HEK293T (cell line): Measurements from ENCODE around the gene L3MBTL4.
"Not testable (repeated sequence)": the region's sequence is repeated elsewhere in the genome, so short reads cannot be mapped to it uniquely, and the experiment has no call there.

Source experiments
- CTCF ChIA-PET: fragments of 350-600 bp; formaldehyde crosslinking; extraction: SDS; loops from one replicate; lab custom pipeline; 2021; ENCODE audit warnings: antibody characterized with exemption, inconsistent platforms; lab: Yijun Ruan, JAX
- POLR2A ChIA-PET: fragments of 350-600 bp; formaldehyde crosslinking; extraction: SDS; loops from one replicate; lab custom pipeline; 2020; ENCODE audit warnings: antibody characterized with exemption, inconsistent platforms; lab: Yijun Ruan, JAX
- DNase-seq: peaks from one replicate; pipeline ENCODE4 v3.0.0; 2012; ENCODE audit warnings: mixed read lengths; ENCODE audit errors: extremely low spot score
- ARNT ChIP-seq: fragments of 450-650 bp; IDR thresholded peaks from 2 replicates; pipeline ENCODE4 v1.6.1; 2017; ENCODE audit warnings: mild to moderate bottlenecking
- BHLHE40 ChIP-seq: fragments of 450-650 bp; IDR thresholded peaks from 2 replicates; pipeline ENCODE4 v1.6.1; 2016; ENCODE audit warnings: mild to moderate bottlenecking, moderate library complexity, borderline replicate concordance
- CTBP1 ChIP-seq: fragments of 450-650 bp; IDR thresholded peaks from 2 replicates; pipeline ENCODE4 v1.6.1; 2016; ENCODE audit warnings: borderline replicate concordance
- ELF4 ChIP-seq: fragments of 450-650 bp; IDR thresholded peaks from 2 replicates; pipeline ENCODE4 v1.6.1; 2017; ENCODE audit warnings: antibody characterized with exemption
- FOXA1 ChIP-seq: fragments of 450-650 bp; IDR thresholded peaks from 2 replicates; pipeline ENCODE4 v1.6.1; 2016; ENCODE audit warnings: mild to moderate bottlenecking
- FOXK2 ChIP-seq: fragments of 450-650 bp; IDR thresholded peaks from 2 replicates; pipeline ENCODE4 v1.6.1; 2016; ENCODE audit warnings: mild to moderate bottlenecking
- FOXM1 ChIP-seq: fragments of 450-650 bp; IDR thresholded peaks from 2 replicates; pipeline ENCODE4 v1.6.1; 2017; ENCODE audit warnings: mild to moderate bottlenecking, borderline replicate concordance
- HDGF ChIP-seq: fragments of 450-650 bp; IDR thresholded peaks from 2 replicates; pipeline ENCODE4 v1.6.1; 2017; ENCODE audit warnings: antibody characterized with exemption, borderline replicate concordance
- L3MBTL2 ChIP-seq: fragments of 450-650 bp; conservative IDR thresholded peaks from 2 replicates; pipeline ENCODE4 v1.6.1; 2016; ENCODE audit warnings: mild to moderate bottlenecking
- LEF1 ChIP-seq: fragments of 450-650 bp; IDR thresholded peaks from 2 replicates; pipeline ENCODE4 v1.6.1; 2017; ENCODE audit warnings: mild to moderate bottlenecking, borderline replicate concordance
- NFRKB ChIP-seq: fragments of 450-650 bp; IDR thresholded peaks from 2 replicates; pipeline ENCODE4 v1.6.1; 2016; ENCODE audit warnings: mild to moderate bottlenecking, moderate library complexity
- SP1 ChIP-seq: fragments of 450-650 bp; IDR thresholded peaks from 2 replicates; pipeline ENCODE4 v1.6.1; 2017
- SUZ12 ChIP-seq: fragments of 450-650 bp; IDR thresholded peaks from 2 replicates; pipeline ENCODE4 v1.6.1; 2016; ENCODE audit warnings: mild to moderate bottlenecking
- TARDBP ChIP-seq: fragments of 450-650 bp; IDR thresholded peaks from 2 replicates; pipeline ENCODE4 v1.6.1; 2016
- ZNF384 ChIP-seq: fragments of 450-650 bp; IDR thresholded peaks from 2 replicates; pipeline ENCODE4 v1.6.1; 2016
- TF ChIP-seq, protein P1 (sequence below): fragments of 450-650 bp; IDR thresholded peaks from 2 replicates; pipeline ENCODE4 v1.6.1; 2016

The L3MBTL4 gene

DNA sequence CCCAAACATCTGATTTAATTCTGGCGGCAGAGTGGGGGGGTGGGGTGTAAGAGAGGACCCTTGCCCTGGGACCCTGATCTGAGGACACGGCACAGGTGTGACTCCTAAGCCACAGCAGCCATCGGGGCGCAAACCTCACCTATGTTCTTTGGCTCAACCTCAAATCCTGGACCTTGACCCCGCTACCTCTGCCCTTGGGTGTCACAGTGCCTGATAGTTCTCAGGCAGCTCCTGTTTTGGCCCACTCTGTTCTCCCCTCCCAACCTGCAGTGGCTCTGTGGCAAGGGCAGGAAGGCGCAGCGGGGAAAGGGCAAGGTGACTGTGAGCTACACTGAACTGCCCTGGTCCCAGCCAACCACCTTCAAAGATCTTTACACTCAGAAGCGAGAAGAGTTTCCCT, 152.8 kb downstream of the L3MBTL4 start:
- no peak for DNase-seq
- TF ChIP-seq SP1 (no peak), FOXM1 (no peak), FOXA1 (no peak), FOXK2 (no peak)
- CTCF ChIA-PET: no interaction called here
- POLR2A ChIA-PET: no interaction called here

DNA sequence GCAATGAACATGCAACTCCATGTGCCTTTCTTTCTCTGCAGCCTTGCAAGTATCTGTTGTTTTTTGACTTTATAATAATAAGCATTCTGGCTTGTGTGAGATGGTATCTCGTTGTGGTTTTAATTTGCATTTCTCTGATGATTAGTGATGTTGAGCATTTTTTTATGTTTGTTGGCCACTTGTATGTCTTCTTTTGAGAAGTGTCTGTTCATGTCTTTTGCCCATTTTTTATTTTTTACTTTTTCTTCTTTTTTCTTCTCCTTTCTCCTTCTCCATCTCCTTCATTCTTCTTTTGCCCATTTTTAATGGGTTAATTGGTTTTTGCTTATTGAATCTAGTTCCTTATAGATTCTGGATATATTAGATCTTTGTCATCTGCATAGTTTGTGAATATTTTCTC, 155.4 kb downstream of the L3MBTL4 start:
- POLR2A ChIA-PET, DNase-seq, CTCF ChIA-PET: not testable (repeated sequence)

DNA sequence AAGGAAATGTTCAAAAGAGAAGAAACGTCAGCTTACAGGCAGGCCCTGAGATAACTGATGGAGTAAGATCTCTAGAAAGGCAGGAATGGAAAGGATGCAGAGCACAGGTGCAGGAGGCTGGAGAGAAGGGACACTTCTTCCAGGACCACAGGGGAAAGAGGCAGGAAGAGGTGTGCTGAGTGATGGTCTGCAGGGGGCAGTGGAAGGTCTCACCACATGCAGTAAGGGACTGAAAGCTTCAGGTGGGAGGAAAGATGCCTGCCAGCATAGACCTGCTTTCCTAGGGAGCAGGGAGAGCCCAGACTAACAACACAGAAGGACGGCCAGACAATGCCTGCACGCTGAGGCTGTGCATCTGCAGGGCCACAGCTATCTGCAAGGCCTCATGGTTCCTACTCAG, 156.8 kb downstream of the L3MBTL4 start:
- no peak for DNase-seq
- POLR2A ChIA-PET: no interaction called here
- TF ChIP-seq CTBP1 (no peak), SUZ12 (no peak), FOXA1 (no peak), BHLHE40 (no peak), HDGF (no peak), ELF4 (no peak), FOXK2 (no peak), L3MBTL2 (no peak), ZNF384 (no peak), FOXM1 (no peak)
- TF ChIP-seq, protein P1, sequence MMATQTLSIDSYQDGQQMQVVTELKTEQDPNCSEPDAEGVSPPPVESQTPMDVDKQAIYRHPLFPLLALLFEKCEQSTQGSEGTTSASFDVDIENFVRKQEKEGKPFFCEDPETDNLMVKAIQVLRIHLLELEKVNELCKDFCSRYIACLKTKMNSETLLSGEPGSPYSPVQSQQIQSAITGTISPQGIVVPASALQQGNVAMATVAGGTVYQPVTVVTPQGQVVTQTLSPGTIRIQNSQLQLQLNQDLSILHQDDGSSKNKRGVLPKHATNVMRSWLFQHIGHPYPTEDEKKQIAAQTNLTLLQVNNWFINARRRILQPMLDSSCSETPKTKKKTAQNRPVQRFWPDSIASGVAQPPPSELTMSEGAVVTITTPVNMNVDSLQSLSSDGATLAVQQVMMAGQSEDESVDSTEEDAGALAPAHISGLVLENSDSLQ: no peak

DNA sequence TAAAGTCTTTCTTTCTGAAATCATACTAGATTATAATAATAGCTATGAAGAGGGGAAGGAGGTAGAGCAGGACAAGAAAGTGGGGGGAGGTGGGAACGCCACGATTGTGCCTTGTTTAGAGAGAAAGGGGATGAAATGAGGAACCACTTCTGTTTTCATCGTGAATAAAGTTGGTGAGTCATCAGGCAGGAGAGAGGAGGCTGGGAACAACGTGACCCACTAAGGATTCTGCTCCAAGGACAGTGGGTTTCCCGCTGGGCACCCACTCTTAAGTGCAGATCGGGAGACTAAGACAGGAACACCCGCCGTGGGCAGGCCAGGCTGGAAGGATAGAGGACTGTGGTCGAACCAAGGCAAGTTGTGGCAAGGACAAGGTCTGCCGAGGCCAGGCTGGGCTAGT, 158.2 kb downstream of the L3MBTL4 start:
- TF ChIP-seq BHLHE40: no peak
- TF ChIP-seq NFRKB: no peak
- no peak for DNase-seq
- CTCF ChIA-PET: no interaction called here
- POLR2A ChIA-PET: no interaction called here

More for the DNA sequence above, 156.8 kb downstream of the L3MBTL4 start:
- CTCF ChIA-PET: no interaction called here

DNA sequence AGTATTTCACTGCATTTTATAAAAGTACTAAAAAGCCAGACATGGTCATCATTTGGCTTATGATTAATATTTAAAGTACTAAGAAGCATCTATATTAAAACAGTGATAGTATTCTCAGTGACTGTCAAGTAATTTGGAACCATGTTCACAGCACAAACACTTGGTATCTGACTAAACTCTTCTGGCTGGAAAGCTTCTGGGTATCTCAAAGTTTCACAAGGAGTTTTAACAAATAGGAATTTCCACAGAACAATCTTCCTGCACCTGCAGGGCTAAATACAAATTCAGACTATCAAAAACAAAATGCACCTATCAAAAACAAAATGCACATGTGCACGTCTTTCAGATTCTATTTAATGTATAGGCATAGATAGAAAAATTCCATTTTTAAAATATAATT, 158.8 kb downstream of the L3MBTL4 start:
- TF ChIP-seq BHLHE40 (no peak), CTBP1 (no peak), LEF1 (no peak), FOXM1 (no peak), L3MBTL2 (no peak), ZNF384 (no peak), HDGF (no peak), NFRKB (no peak), ELF4 (no peak), SUZ12 (no peak), ARNT (no peak), TARDBP (no peak), FOXA1 (no peak), SP1 (no peak), FOXK2 (no peak)
- TF ChIP-seq, protein P1: no peak
- no peak for DNase-seq
- CTCF ChIA-PET: no interaction called here
- POLR2A ChIA-PET: no interaction called here

DNA sequence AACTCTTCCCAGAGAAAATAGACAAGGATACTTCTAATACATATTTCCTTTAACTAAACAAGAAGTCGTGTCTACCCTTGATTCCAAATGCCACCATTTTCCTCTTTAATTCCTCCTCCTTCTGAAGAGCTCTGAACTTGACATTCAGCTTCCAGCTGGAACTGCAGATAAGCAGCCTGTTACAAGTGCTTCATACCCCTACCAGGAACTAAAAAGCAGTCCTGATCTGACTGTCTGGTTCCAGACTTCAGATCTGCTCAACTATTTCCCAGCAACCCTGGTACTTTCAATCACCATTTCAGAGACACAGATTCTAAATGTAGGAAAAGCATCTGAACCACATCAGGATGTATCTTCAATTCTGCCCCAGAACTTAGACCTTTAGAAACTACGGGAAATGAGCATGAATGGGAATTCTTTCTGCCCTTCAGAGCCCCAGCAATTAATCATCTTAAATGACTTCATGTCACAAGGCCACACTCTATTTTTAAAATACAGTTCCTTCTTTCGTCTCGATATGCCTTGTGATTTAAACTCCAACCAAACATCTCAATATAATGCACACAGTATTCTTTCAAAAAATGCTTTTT, 159.5 kb downstream of the L3MBTL4 start:
- ChIA-PET POLR2A (no interaction called here), CTCF (no interaction called here)
- DNase-seq: no peak
- TF ChIP-seq, protein P1: peak; percentile 19; the same call in 1 of the 2 replicates
- TF ChIP-seq CTBP1: no peak
- TF ChIP-seq BHLHE40: no peak
- TF ChIP-seq FOXA1: no peak

DNA sequence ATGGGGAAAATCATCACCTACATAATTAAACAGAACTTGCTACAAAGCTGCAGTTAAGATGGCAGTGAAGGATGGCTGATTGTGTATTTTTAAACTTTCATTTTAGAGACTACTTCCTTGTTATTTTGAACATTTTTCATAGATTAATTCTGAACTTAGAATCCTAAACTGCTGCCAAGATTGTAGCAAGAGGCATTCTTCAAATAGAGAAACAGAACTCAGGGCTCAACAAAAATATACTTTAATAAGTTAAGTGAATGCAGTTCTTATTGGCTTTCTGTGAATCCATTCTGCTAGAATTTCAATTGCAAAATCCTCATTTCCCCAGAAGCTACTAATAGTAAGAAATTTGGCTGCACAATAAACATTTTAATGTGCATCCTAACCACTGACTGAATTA, 160.3 kb downstream of the L3MBTL4 start:
- no peak for DNase-seq
- no peak for TF ChIP-seq HDGF
- no peak for TF ChIP-seq LEF1
- ChIA-PET CTCF (no interaction called here), POLR2A (no interaction called here)

DNA sequence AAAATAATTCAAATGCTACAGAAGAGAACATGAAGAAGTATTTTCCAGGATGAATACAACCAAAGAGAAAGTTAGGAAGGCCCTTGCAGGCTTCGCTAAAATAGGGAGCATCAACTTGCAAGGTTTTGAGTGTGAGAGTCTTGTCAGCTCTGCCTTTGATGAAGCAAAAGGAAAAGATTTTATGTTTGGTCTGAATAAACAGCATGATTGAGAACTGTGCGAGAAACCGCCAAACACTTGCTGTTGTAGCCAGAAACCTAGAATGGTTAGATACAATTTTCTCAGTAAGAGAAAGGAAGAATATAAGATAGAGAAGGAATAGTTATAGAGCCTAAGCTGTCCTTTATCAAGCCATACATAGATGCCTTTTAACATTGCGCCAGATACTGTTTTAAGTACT, 163.6 kb downstream of the L3MBTL4 start:
- ChIA-PET POLR2A (no interaction called here), CTCF (no interaction called here)
- no peak for DNase-seq
- TF ChIP-seq ARNT (no peak), SUZ12 (no peak), CTBP1 (no peak), L3MBTL2 (no peak), ELF4 (no peak), FOXK2 (no peak), HDGF (no peak), NFRKB (no peak), FOXA1 (no peak), FOXM1 (no peak), SP1 (no peak), ZNF384 (no peak), LEF1 (no peak), TARDBP (no peak)
